H1 (cell line): ENCODE measurements around the gene SCAMP4. TPM values are rescaled to one million over a fixed set of nuclear protein-coding genes. Genes with fewer than 3 reads are reported as not detected.
A peak's percentile ranks its signal among the peaks of the same experiment; 100 is the strongest.

Source experiments
- CTCF ChIA-PET: fragments of 300-600 bp; sonication (Branson Sonifier 250); formaldehyde crosslinking; loops from one replicate; lab custom pipeline; 2021; ENCODE audit not compliant: partially characterized antibody; lab: Charles Lee
- POLR2A ChIA-PET: fragments of 300-600 bp; sonication (Branson Sonifier 250); formaldehyde crosslinking; loops from one replicate; lab custom pipeline; 2021; ENCODE audit warnings: inconsistent platforms; ENCODE audit not compliant: partially characterized antibody; lab: Charles Lee
- DNase-seq, 2 experiments: peaks; one replicate each; pipeline versions ENCODE4 v3.0.0 to v3.0.0-alpha.2; 2010 to 2022; ENCODE audit warnings: low spot score in 2 of 2, low read depth in 1 of 2, mixed read lengths in 1 of 2
- FAIRE-seq: peaks from 2 replicates; lab custom pipeline; 2011; peaks lifted over from hg19 to GRCh38; lab: Jason Lieb, UNC
- H2AFZ ChIP-seq: 2 replicates; pipeline ENCODE4 v1.8.1; 2012; ENCODE audit warnings: low read length, inconsistent platforms
- H2AK5ac ChIP-seq: 2 replicates; pipeline ENCODE4 v1.6.1; 2013; ENCODE audit warnings: low read depth, low read length
- H2BK120ac ChIP-seq: replicated peaks from 2 replicates; pipeline ENCODE3; 2013; ENCODE audit warnings: low read depth, low read length, inconsistent platforms
- H2BK12ac ChIP-seq: 2 replicates; pipeline ENCODE4 v1.6.1; 2013; ENCODE audit warnings: low read depth, low read length
- H2BK15ac ChIP-seq: 2 replicates; pipeline ENCODE4 v1.6.1; 2013; ENCODE audit warnings: low read length
- H2BK20ac ChIP-seq: 2 replicates; pipeline ENCODE4 v1.6.1; 2013; ENCODE audit warnings: low read length
- H2BK5ac ChIP-seq: 2 replicates; pipeline ENCODE4 v1.6.1; 2013; ENCODE audit warnings: low read depth, low read length
- H3K14ac ChIP-seq: 2 replicates; pipeline ENCODE4 v1.6.1; 2013; ENCODE audit warnings: inconsistent platforms; ENCODE audit not compliant: insufficient read length
- H3K18ac ChIP-seq: 2 replicates; pipeline ENCODE4 v1.6.1; 2013; ENCODE audit warnings: low read length; ENCODE audit errors: extremely low read depth
- H3K23ac ChIP-seq: 2 replicates; pipeline ENCODE4 v1.6.1; 2013; ENCODE audit warnings: inconsistent platforms; ENCODE audit not compliant: insufficient read length
- H3K23me2 ChIP-seq: 2 replicates; pipeline ENCODE4 v1.6.1; 2013; ENCODE audit warnings: low read depth, low read length
- H3K27ac ChIP-seq: 2 replicates; pipeline ENCODE4 v1.6.1; 2011; ENCODE audit warnings: low read depth, low read length, inconsistent platforms
- H3K27me3 ChIP-seq, 4 experiments: replicated peaks in 1 of 4; 1 replicate in 1 of 4; 2 replicates in 3 of 4; pipeline versions ENCODE4 v1.6.1 to v1.8.1; 2011 to 2013; ENCODE audit warnings: low read length in 3 of 4, mild to moderate bottlenecking in 3 of 4, inconsistent platforms in 2 of 4, mixed read lengths in 2 of 4, moderate library complexity in 1 of 4; ENCODE audit not compliant: control insufficient read depth in 3 of 4, insufficient read depth in 3 of 4; ENCODE audit errors: extremely low read depth in 1 of 4
- H3K36me3 ChIP-seq, 4 experiments: 2 replicates each; pipeline versions ENCODE4 v1.6.1 to v1.8.1; 2011 to 2013; ENCODE audit warnings: mild to moderate bottlenecking in 4 of 4, low read length in 3 of 4, moderate library complexity in 2 of 4, control low read depth in 1 of 4, inconsistent platforms in 1 of 4; ENCODE audit not compliant: insufficient read depth in 4 of 4, control insufficient read depth in 2 of 4
- H3K4ac ChIP-seq: replicated peaks from 2 replicates; pipeline ENCODE3; 2013; ENCODE audit warnings: low read length, low read depth, mixed read lengths, inconsistent platforms; ENCODE audit not compliant: insufficient read length
- H3K4me1 ChIP-seq, 4 experiments: replicated peaks in 1 of 4; 1 replicate in 1 of 4; 2 replicates in 3 of 4; pipeline versions ENCODE4 v1.6.1 to v1.8.1; 2011 to 2013; ENCODE audit warnings: low read length in 3 of 4, inconsistent platforms in 2 of 4, mixed read lengths in 1 of 4; ENCODE audit not compliant: insufficient read depth in 4 of 4, control insufficient read depth in 3 of 4
- H3K4me2 ChIP-seq, 2 experiments: 2 replicates each; pipeline versions ENCODE4 v1.6.1 to v1.8.1; 2011 to 2013; ENCODE audit warnings: low read depth in 2 of 2, low read length in 2 of 2, control low read depth in 1 of 2, inconsistent platforms in 1 of 2, mild to moderate bottlenecking in 1 of 2; ENCODE audit not compliant: insufficient read depth in 1 of 2
- H3K4me3 ChIP-seq, 4 experiments: fragments of 200-600, 300-600 bp in 1 of 4; sonication (generic), shearing (Covaris generic), sonication (Bioruptor Twin) in 1 of 4; 2 replicates each; pipeline versions ENCODE4 v1.5.1 to v1.8.1; 2011 to 2016; ENCODE audit warnings: low read length in 4 of 4, low read depth in 3 of 4, control low read depth in 2 of 4, inconsistent platforms in 2 of 4, mild to moderate bottlenecking in 2 of 4, mixed read lengths in 1 of 4, moderate library complexity in 1 of 4; ENCODE audit not compliant: insufficient read depth in 2 of 4; ENCODE audit errors: extremely low read depth in 1 of 4
- H3K56ac ChIP-seq: replicated peaks from 2 replicates; pipeline ENCODE3; 2013; ENCODE audit warnings: low read depth, mild to moderate bottlenecking, mixed read lengths, low read length, inconsistent platforms; ENCODE audit not compliant: insufficient read length
- H3K79me1 ChIP-seq: 2 replicates; pipeline ENCODE4 v1.6.1; 2013; ENCODE audit warnings: low read depth, low read length, control low read depth
- H3K79me2 ChIP-seq, 2 experiments: 2 replicates each; pipeline versions ENCODE4 v1.6.1 to v1.8.1; 2012 to 2013; ENCODE audit warnings: low read length in 2 of 2, mild to moderate bottlenecking in 2 of 2, inconsistent platforms in 1 of 2; ENCODE audit not compliant: insufficient read depth in 2 of 2, control insufficient read depth in 1 of 2
- H3K9ac ChIP-seq, 4 experiments: replicated peaks in 1 of 4; 1 replicate in 1 of 4; 2 replicates in 3 of 4; pipeline versions ENCODE4 v1.6.1 to v1.8.1; 2011 to 2013; ENCODE audit warnings: low read depth in 3 of 4, low read length in 3 of 4, control low read depth in 2 of 4, mild to moderate bottlenecking in 2 of 4, moderate library complexity in 2 of 4, inconsistent platforms in 1 of 4; ENCODE audit errors: extremely low read depth in 1 of 4
- H3K9me3 ChIP-seq, 2 experiments: 2 replicates each; pipeline versions ENCODE4 v1.6.1 to v1.8.1; 2012 to 2013; ENCODE audit warnings: mild to moderate bottlenecking in 2 of 2, moderate library complexity in 2 of 2, control low read depth in 1 of 2, inconsistent platforms in 1 of 2, low read depth in 1 of 2, low read length in 1 of 2, mixed read lengths in 1 of 2; ENCODE audit not compliant: insufficient read depth in 2 of 2
- H4K20me1 ChIP-seq, 2 experiments: replicated peaks in 1 of 2; 2 replicates each; pipeline versions ENCODE3 to v1.8.1; 2011 to 2013; ENCODE audit warnings: inconsistent platforms in 2 of 2, low read length in 2 of 2, mild to moderate bottlenecking in 1 of 2; ENCODE audit not compliant: insufficient read depth in 2 of 2, control insufficient read depth in 1 of 2
- H4K5ac ChIP-seq: 2 replicates; pipeline ENCODE4 v1.6.1; 2013; ENCODE audit warnings: low read length, low read depth, mixed read lengths, inconsistent platforms; ENCODE audit not compliant: insufficient read length
- H4K8ac ChIP-seq: 2 replicates; pipeline ENCODE4 v1.8.0; 2013; ENCODE audit warnings: mild to moderate bottlenecking, moderate library complexity, low read length, inconsistent platforms; ENCODE audit not compliant: insufficient read depth; ENCODE audit errors: extremely low read depth
- H4K91ac ChIP-seq: replicated peaks from 2 replicates; pipeline ENCODE3; 2013; ENCODE audit warnings: low read length, mixed read lengths, inconsistent platforms; ENCODE audit not compliant: insufficient read length
- EP300 ChIP-seq, 2 experiments: IDR thresholded peaks; 1 replicate in 1 of 2; 2 replicates in 1 of 2; pipeline ENCODE4 v1.6.1; 2011 to 2012; ENCODE audit warnings: low read depth in 2 of 2, low read length in 2 of 2, mild to moderate bottlenecking in 2 of 2, borderline replicate concordance in 1 of 2, inconsistent platforms in 1 of 2, moderate library complexity in 1 of 2
- GABPA ChIP-seq: IDR thresholded peaks from 2 replicates; pipeline ENCODE4 v1.6.1; 2011; ENCODE audit warnings: mild to moderate bottlenecking, low read length, moderate library complexity, borderline replicate concordance; ENCODE audit not compliant: insufficient read depth
- GTF2F1 ChIP-seq: IDR thresholded peaks from 2 replicates; pipeline ENCODE4 v1.6.1; 2012; ENCODE audit warnings: low read depth, low read length, improper control_type of control experiment, borderline replicate concordance
- JUN ChIP-seq: IDR thresholded peaks from 2 replicates; pipeline ENCODE4 v1.6.1; 2011; ENCODE audit warnings: low read depth, mild to moderate bottlenecking, improper control_type of control experiment, low read length
- KDM5A ChIP-seq: fragments of 200-600 bp; IDR thresholded peaks from 2 replicates; pipeline ENCODE4 v1.7.1; 2012; ENCODE audit warnings: mild to moderate bottlenecking, low read length, inconsistent platforms, mixed read lengths
- RNF2 ChIP-seq: fragments of 200-900, 300-1000 bp; sonication (generic); IDR thresholded peaks from 2 replicates; pipeline ENCODE4 v1.7.1; 2016; ENCODE audit warnings: borderline replicate concordance, low read depth, mild to moderate bottlenecking, antibody characterized with exemption, low read length; ENCODE audit not compliant: poor library complexity, severe bottlenecking; ENCODE audit errors: missing control alignments
- SIX5 ChIP-seq: IDR thresholded peaks from 2 replicates; pipeline ENCODE4 v1.6.1; 2011; ENCODE audit warnings: mild to moderate bottlenecking, low read depth, low read length
- SUZ12 ChIP-seq: fragments of 200-600 bp; sonication (generic); IDR thresholded peaks from 2 replicates; pipeline ENCODE4 v1.6.1; 2012; ENCODE audit warnings: mild to moderate bottlenecking, inconsistent platforms, low read length, moderate library complexity, mixed read lengths
- TBP ChIP-seq: IDR thresholded peaks from 2 replicates; pipeline ENCODE4 v1.6.1; 2011; ENCODE audit warnings: low read depth, low read length, improper control_type of control experiment
- ZNF274 ChIP-seq: IDR thresholded peaks from 2 replicates; pipeline ENCODE4 v1.7.0; 2012; ENCODE audit warnings: low read length, borderline replicate concordance; ENCODE audit errors: extremely low read depth
- WGBS, 2 experiments: shearing (Covaris generic) in 1 of 2; methylation state at CpG; one replicate each; pipeline versions ENCODE4 v1.1.6 to v1.1.7; 2013 to 2015; ENCODE audit warnings: low lambda C conversion rate in 2 of 2, mixed read lengths in 2 of 2, inconsistent platforms in 1 of 2, low coverage in 1 of 2, missing lambda C conversion rate in 1 of 2; ENCODE audit not compliant: insufficient replicate concordance in 2 of 2, insufficient coverage in 1 of 2, insufficient read length in 1 of 2; ENCODE audit errors: extremely low coverage in 1 of 2, missing lambda C conversion rate in 1 of 2; 5-methylcytosine and 5-hydroxymethylcytosine counted together
- polyA plus RNA-seq, 7 experiments: library from polyadenylated mRNA; depleted of rRNA in 3 of 7; stranded (reverse) in 5 of 7; unstranded in 2 of 7; fragments of >200 nt in 5 of 7; fragments of 200-250 nt in 2 of 7; gene quantifications; 1 replicate in 5 of 7; 2 replicates in 1 of 7; 4 replicates in 1 of 7; pipeline versions ENCODE4 v1.2.1 to v1.2.3, GENCODE V29; 2011 to 2013; ENCODE audit warnings: missing spikeins in 2 of 7, mixed read lengths in 2 of 7
- total RNA-seq: library from RNA; stranded (reverse); fragmentation: NEBNext Ultra II Directional; extraction: Animal tissue kit (Norgen Biotek cat#: 25700); gene quantifications from 2 replicates; pipeline ENCODE4 v1.2.1, GENCODE V29; 2021

Gene SCAMP4
- total and polyA plus RNA-seq, 2 of the 8 experiments (the other 6 are each of a cell fraction or from before 2014, with no cell fraction given) = 17.1 to 61.4 TPM

- DNase-seq (peak in 1 of 2 experiments; percentile 85), FAIRE-seq (no peak)
- WGBS, 2 experiments = 5% methylated on average over 20 of the region's 40 CpGs; no CpG with 5 or more reads in 1 of the 2 experiments
- peak overlapping the region; percentile 97; the same call in 1 of the 2 replicates for H2BK15ac ChIP-seq
- 0 out of 2 replicates have a peak overlapping the region, but pooled peaks have one; percentile 9 for H2BK12ac ChIP-seq
- no peak overlapping the region for H2BK120ac ChIP-seq
- peaks cover 26 to 27% of the 10 kb centered on the region in 2 experiments for H4K20me1 ChIP-seq
- peak overlapping the region; percentile 93 for H3K18ac ChIP-seq
- POLR2A ChIA-PET = interaction anchor here (0.7 to 1.6 kb wide), 5 partner anchors 10 to 839 kb away, joined by 3 to 5 read pairs (median 3); no protein-coding TSS in a partner anchor
- peak overlapping the region; percentile 50 for H4K91ac ChIP-seq
- no peak overlapping the region for H3K23ac ChIP-seq
- peak overlapping the region; percentile 24 for H4K5ac ChIP-seq
- H3K56ac ChIP-seq = peak overlapping the region; percentile 98
- H2BK5ac ChIP-seq = peak overlapping the region; percentile 93
- no peaks in the 10 kb centered on the region for H3K27me3 ChIP-seq
- H3K14ac ChIP-seq = no peak overlapping the region
- H3K79me1 ChIP-seq = peaks cover 6% of the 10 kb centered on the region
- H3K9me3 ChIP-seq = no peaks in the 10 kb centered on the region
- H2AK5ac ChIP-seq = no peak overlapping the region
- peaks cover 0 to 22% (median 11%) of the 10 kb centered on the region in 4 experiments; a peak in 6 of 7 replicates for H3K4me1 ChIP-seq
- peak overlapping the region in 3 of 4 experiments; percentile 25 to 66 (median 64); a peak in 5 of 7 replicates for H3K9ac ChIP-seq
- peak overlapping the region; percentile 65 to 94 (median 86) for H3K4me3 ChIP-seq
- H4K8ac ChIP-seq = no peak overlapping the region; the same call in 1 of the 2 replicates
- peak overlapping the region; percentile 57 for H3K4ac ChIP-seq
- peaks cover 40 to 50% of the 10 kb centered on the region in 2 experiments for H3K79me2 ChIP-seq
- H3K36me3 ChIP-seq = no peaks in the 10 kb centered on the region
- peak overlapping the region; percentile 37; the same call in 1 of the 2 replicates for H3K27ac ChIP-seq
- CTCF ChIA-PET = interaction anchor here (0.7 to 2.0 kb wide), 7 partner anchors 12 to 208 kb away, joined by 3 to 5 read pairs (median 3); no protein-coding TSS in a partner anchor
- peaks cover 15% of the 10 kb centered on the region; the same call in 1 of the 2 replicates for H3K23me2 ChIP-seq
- H3K4me2 ChIP-seq = peak overlapping the region; percentile 75 to 80
- no peak overlapping the region for H2BK20ac ChIP-seq
- no peak overlapping the region for H2AFZ ChIP-seq
- TF ChIP-seq JUN = no peak
- peak; percentile 79; the same call in 1 of the 2 replicates for TF ChIP-seq GABPA
- no peak for TF ChIP-seq TBP
- TF ChIP-seq KDM5A = no peak
- TF ChIP-seq RNF2 = no peak
- no peak for TF ChIP-seq ZNF274
- no peak for TF ChIP-seq SUZ12
- no peak for TF ChIP-seq SIX5
- no peak for TF ChIP-seq EP300 (IDR thresholded peaks at IDR 0.05; ENCODE audit: borderline replicate concordance in 1 of 2, low read depth in 2 of 2, low read length in 2 of 2)
- no peak for TF ChIP-seq GTF2F1
Measured at GRCh38 chr19:1942078-1942933, 37.1 kb downstream of the SCAMP4 start.
